Activated naive CD4-positive, alpha-beta T cell treated with anti-CD3 and anti-CD28 coated beads, Interleukin-2, amount 50 U/mL, for 24 hours (primary cell): ENCODE results near the gene GLT6D1.
"Not testable (repeated sequence)": the region's sequence is repeated elsewhere in the genome, so short reads cannot be mapped to it uniquely, and the experiment has no call there.

Source experiments
- H3K27ac Mint-ChIP-seq: one replicate; pipeline ENCODE4 v1.8.0; 2021; ENCODE audit warnings: mild to moderate bottlenecking, mixed read lengths
- H3K27me3 Mint-ChIP-seq: one replicate; pipeline ENCODE4 v1.8.0; 2021; ENCODE audit warnings: mixed read lengths
- H3K36me3 Mint-ChIP-seq: one replicate; pipeline ENCODE4 v1.8.0; 2021; ENCODE audit warnings: mixed read lengths
- H3K4me1 Mint-ChIP-seq: one replicate; pipeline ENCODE4 v1.8.0; 2021; ENCODE audit warnings: mixed read lengths
- H3K4me3 Mint-ChIP-seq: one replicate; pipeline ENCODE4 v1.8.0; 2021; ENCODE audit warnings: mild to moderate bottlenecking, mixed read lengths
- H3K9me3 Mint-ChIP-seq: one replicate; pipeline ENCODE4 v1.8.0; 2021; ENCODE audit warnings: mixed read lengths

Gene GLT6D1, protein sequence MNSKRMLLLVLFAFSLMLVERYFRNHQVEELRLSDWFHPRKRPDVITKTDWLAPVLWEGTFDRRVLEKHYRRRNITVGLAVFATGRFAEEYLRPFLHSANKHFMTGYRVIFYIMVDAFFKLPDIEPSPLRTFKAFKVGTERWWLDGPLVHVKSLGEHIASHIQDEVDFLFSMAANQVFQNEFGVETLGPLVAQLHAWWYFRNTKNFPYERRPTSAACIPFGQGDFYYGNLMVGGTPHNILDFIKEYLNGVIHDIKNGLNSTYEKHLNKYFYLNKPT

DNA sequence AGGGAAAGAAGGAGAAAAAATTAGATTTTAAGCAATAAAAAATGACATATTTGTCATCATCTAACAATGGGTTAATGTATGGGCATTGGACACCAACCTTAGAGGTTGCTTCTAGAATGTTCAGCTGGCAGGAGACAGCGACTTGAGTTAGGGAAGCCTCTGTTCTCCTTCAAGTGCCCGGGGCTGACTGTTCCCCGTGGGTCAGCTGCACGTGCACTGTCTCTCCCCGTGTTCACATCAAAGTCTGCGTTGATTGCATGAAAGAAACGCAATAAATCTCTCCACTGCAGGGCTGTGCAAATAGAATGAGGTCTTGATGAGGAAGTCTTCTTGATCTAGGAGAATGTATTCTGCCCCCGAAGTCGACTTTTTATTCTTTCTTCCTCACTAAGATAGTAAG, at the start of gene GLT6D1:
Gene GLT6D1, minus strand, starts transcription at position 345 of the 400 bp plus-strand sequence. CDS start 353 bp downstream, outside the sequence.
- no peak within 1 kb of the TSS for H3K4me3 Mint-ChIP-seq
- H3K4me1 Mint-ChIP-seq = no peaks in the 10 kb centered on the region
- no peak within 1 kb of the TSS for H3K27ac Mint-ChIP-seq
- H3K36me3 Mint-ChIP-seq = peaks cover 1% of the 10 kb centered on the region
- H3K9me3 Mint-ChIP-seq = peaks cover 10% of the 10 kb centered on the region
- H3K27me3 Mint-ChIP-seq = peaks cover 19% of the 10 kb centered on the region

DNA sequence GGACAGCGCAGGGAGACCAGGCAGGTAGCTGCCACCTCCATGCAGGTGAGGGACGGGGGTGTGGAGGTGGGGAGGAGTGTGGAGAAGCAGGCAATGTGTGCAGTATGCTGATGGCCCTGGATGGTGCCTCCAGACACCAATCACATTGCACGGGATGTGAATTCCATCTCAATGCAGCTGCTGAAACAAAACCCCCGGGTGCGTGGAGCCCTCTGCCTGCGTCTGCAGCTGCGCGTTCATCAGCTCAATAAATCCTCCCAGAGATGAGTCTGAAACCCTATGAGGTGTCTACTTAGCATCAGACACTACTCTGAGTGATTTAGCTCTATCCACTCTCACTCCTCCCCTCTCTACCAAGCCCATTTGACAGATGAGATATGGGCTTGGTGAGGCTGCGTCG, 49.7 kb upstream of the GLT6D1 start:
- H3K27ac Mint-ChIP-seq = no peak overlapping the region
- peaks cover 2% of the 10 kb centered on the region for H3K27me3 Mint-ChIP-seq
- no peaks in the 10 kb centered on the region for H3K4me1 Mint-ChIP-seq
- no peaks in the 10 kb centered on the region for H3K9me3 Mint-ChIP-seq
- no peak overlapping the region for H3K4me3 Mint-ChIP-seq
- H3K36me3 Mint-ChIP-seq = no peaks in the 10 kb centered on the region

DNA sequence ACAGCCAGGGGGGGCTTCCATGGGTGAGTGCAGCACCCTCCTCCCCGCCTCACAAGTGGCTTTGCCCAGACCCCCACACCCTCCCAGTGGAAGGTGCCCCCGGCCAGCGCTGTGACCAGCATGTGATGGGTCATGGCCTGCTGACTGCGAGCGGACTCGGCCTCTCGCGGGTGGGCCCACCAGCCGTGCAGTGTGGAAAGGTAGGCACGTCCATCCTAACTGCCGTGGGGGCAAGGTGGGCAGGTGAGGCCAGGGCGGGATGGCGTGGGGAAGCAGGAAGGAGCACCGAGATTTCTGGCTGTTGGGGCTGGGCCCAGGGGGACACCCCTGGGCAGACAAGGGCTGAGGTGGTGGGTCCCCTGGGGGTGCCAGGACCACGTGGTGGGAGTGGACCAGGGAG, 47.9 kb upstream of the GLT6D1 start:
- Mint-ChIP-seq H3K4me1 (no peaks in the 10 kb centered on the region), H3K27ac (no peak overlapping the region), H3K27me3 (no peaks in the 10 kb centered on the region), H3K9me3 (no peaks in the 10 kb centered on the region), H3K36me3 (no peaks in the 10 kb centered on the region), H3K4me3 (no peak overlapping the region)

DNA sequence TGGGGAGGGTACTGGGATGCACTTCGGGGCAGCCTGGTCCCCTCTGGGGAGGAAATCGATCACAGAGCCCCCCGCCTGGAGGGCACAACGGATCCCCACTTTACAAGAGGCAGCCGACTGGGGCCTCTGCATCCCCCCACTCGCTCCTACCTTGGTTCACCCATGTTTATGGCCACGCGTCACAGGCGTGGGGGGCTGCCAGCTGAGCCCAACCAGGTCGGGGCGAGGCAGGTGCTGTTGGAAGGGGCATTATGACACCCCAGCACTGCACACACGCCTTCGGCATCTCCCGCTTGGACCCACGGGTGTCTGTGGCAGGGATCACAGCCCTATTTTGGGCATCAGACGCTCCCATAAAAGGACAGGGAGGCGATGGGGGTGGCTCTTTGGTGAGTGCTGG, 45.4 kb upstream of the GLT6D1 start:
- Mint-ChIP-seq H3K4me3 (no peak overlapping the region), H3K27ac (no peak overlapping the region), H3K27me3 (no peaks in the 10 kb centered on the region), H3K9me3 (no peaks in the 10 kb centered on the region), H3K36me3 (no peaks in the 10 kb centered on the region), H3K4me1 (no peaks in the 10 kb centered on the region)

DNA sequence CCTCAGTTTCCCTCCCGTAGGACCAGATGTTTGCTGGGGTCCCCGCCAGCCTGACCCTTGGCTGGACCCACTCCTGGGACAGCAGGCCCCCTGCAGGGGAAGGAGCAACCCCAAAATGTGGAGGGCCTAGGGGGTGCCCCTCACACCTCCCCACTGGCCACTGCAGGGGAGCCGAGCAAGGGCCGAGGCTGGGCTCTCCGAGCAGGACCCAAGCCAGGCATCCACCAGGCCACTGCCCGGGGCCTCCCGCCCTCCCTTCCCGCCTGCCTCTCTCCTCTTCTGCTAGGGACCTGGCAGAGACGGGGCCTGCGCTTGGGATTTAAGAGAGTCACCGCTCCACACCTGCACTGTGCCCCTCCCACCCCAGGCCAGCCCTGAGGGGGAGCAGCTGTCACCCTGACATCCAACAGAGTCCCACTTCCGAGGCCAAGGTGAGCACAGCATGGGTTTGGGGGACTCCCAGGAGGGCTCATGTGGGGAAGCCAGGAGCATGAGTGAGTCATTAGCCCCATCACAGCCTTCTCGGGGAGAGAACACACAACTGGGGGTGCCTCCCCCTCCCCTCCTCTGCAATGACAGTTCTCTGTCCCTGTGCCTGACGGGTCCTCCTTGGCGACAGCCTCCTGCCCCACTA, 44.2 kb upstream of the GLT6D1 start:
- H3K9me3 Mint-ChIP-seq = no peaks in the 10 kb centered on the region
- no peaks in the 10 kb centered on the region for H3K27me3 Mint-ChIP-seq
- no peaks in the 10 kb centered on the region for H3K4me1 Mint-ChIP-seq
- no peak overlapping the region for H3K4me3 Mint-ChIP-seq
- H3K27ac Mint-ChIP-seq = no peak overlapping the region
- no peaks in the 10 kb centered on the region for H3K36me3 Mint-ChIP-seq

DNA sequence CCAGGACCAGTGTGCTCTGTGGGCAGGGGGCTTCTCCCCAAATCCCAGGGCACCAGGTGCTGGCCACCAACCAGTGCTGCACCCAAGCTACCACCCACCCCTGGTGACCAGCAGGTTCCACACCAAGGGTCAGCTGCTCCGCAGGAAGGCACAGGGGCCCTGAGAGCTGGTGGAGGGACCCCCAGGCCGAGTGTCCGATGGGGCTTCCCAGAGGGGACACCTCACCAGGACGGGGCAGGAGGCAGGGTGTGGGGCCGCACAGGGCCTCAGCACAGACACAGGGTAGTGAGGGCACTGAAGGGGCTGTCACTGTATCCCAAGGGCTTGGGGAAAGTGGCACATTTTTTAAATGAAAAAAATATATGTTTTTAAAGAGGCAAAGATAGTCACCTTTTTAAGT, 41.8 kb upstream of the GLT6D1 start:
- H3K4me3 Mint-ChIP-seq = no peak overlapping the region
- no peaks in the 10 kb centered on the region for H3K9me3 Mint-ChIP-seq

DNA sequence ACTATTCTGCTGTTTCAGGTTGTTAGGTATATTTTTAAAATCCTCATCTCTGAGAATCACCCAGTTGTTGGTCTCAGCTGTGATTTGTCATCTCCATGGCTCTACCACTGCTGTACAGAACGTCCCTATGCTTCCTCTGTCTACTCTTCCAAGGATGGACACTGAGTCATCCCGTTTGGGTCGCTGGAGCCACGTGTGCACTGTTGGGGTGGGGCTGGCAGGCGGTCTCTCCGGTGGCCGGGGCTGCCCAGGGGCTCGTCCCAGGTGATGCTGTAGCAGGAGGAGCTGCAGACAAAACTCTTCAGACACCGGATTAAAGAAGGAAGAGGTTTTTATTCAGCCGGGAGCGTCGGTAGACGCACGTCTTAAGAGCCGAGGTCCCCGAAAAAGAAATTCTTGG, 40.7 kb upstream of the GLT6D1 start:
- Mint-ChIP-seq H3K36me3 (no peaks in the 10 kb centered on the region), H3K27ac (no peak overlapping the region), H3K9me3 (no peaks in the 10 kb centered on the region), H3K27me3 (no peaks in the 10 kb centered on the region), H3K4me3 (no peak overlapping the region), H3K4me1 (no peaks in the 10 kb centered on the region)

More for the DNA sequence above, 41.8 kb upstream of the GLT6D1 start:
- no peaks in the 10 kb centered on the region for H3K36me3 Mint-ChIP-seq
- no peaks in the 10 kb centered on the region for H3K4me1 Mint-ChIP-seq
- no peaks in the 10 kb centered on the region for H3K27me3 Mint-ChIP-seq
- no peak overlapping the region for H3K27ac Mint-ChIP-seq

DNA sequence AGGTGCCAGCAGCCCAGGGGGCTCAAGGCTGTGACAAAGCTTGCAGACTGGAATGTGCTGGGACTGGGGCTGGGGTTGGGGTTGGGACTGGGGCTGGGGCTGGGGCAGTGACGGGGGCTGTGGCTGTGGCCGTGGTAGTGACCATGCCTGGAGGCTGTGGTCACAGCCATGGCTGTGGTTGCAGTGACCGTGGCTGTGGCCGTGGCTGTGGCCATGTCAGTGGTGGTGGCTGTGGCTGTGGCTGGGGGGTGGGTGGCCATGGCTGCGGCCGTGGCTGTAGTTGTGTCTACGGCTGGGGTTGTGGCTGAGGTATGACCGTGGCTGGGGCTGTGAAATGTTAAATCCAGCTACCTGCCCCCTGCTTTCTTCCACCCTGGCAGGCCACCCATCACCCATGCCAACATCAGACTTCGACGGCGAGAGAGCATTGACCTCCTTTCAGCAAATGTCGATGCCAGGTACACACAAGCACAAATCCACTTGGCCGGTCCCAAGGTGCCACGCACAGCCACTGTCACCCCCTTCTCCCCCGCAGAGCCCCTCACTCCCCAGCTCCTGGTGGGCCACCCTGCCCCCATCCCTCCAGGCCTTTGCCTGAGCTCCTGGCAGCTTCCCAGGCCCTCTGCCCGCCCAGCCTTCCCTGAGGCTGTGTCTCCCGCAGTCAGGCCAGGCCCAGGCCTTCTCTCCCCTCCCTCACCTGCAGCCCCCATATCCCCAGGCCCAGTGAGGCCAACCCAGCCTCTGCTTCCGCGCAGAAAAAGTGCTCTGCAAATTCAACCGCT, 39.1 kb upstream of the GLT6D1 start:
- H3K27me3 Mint-ChIP-seq = no peaks in the 10 kb centered on the region
- H3K36me3 Mint-ChIP-seq = no peaks in the 10 kb centered on the region
- H3K27ac Mint-ChIP-seq = no peak overlapping the region
- H3K4me1 Mint-ChIP-seq = no peaks in the 10 kb centered on the region
- no peak overlapping the region for H3K4me3 Mint-ChIP-seq
- H3K9me3 Mint-ChIP-seq = no peaks in the 10 kb centered on the region

DNA sequence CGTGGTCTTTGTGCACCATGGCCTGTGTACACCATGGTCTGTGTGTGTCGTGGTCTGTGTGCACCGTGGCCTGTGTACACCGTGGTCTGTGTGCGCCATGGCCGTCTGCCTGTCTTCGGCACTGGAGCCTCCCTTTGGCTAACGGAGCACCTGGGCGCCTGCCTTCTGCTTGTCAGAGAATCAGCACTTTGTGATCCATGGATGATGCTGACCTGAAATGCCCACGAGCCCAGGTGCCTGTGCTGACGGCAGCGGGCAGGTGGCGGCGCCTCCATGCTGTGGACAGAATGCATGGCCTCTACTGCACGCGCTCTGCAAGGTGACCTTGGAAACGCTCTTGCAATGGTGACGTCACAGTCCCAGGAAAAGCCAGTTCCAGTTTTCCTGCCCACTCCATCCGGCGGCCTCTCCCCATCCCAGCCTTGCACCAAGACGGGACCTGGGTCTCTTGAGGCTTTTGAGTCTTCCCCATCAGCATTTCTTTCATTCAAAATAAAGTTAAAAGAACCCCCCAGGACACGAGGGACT, 38.4 kb upstream of the GLT6D1 start:
- H3K27ac Mint-ChIP-seq = no peak overlapping the region
- H3K27me3 Mint-ChIP-seq = no peaks in the 10 kb centered on the region
- H3K4me1 Mint-ChIP-seq = no peaks in the 10 kb centered on the region
- no peaks in the 10 kb centered on the region for H3K9me3 Mint-ChIP-seq
- no peaks in the 10 kb centered on the region for H3K36me3 Mint-ChIP-seq
- H3K4me3 Mint-ChIP-seq = no peak overlapping the region

DNA sequence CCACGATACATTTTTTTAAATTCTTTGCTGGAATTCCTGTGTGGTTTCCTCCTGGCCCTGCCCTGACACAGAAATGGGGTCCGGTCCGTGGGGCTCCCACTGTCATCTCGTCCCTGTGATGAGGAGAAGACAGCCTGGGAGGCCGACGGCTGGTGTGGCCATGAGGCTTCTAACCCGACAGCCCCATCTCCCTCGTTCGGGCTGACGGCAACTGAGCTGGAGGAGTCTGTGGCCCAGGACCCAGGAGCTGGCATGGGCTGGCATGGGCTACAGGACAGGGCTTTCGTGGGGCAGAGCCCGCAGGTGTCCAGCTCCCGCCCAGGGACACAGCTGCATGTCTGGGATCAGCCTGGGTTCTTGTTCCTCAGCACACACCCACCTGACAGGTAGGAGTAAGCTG, 37.6 kb upstream of the GLT6D1 start:
- Mint-ChIP-seq H3K27me3 (peaks cover 3% of the 10 kb centered on the region), H3K4me3 (no peak overlapping the region), H3K9me3 (no peaks in the 10 kb centered on the region), H3K36me3 (no peaks in the 10 kb centered on the region), H3K27ac (no peak overlapping the region), H3K4me1 (no peaks in the 10 kb centered on the region)

DNA sequence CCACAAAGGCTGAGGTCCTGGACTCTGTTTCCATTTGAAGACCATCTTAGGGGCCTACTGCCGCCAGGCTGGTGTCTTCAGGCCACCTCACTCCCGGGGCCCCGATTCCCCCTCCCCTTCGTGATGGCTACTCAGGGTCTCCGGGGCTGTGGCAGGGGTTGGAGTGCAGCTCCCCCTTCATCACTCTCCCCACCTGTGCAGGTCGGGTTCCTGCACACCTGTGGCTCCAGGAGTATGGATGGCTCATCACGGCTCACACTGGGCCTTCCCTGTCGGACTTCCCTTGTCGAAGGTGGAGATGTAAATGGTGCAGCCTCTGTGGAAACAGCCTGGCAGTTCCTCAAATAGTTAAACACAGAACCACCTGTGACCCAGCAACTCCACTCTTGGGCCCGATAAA, 35.6 kb upstream of the GLT6D1 start:
- no peak overlapping the region for H3K27ac Mint-ChIP-seq
- H3K27me3 Mint-ChIP-seq = peaks cover 3% of the 10 kb centered on the region
- H3K4me1 Mint-ChIP-seq = no peaks in the 10 kb centered on the region
- H3K9me3 Mint-ChIP-seq = no peaks in the 10 kb centered on the region
- no peak overlapping the region for H3K4me3 Mint-ChIP-seq
- no peaks in the 10 kb centered on the region for H3K36me3 Mint-ChIP-seq

DNA sequence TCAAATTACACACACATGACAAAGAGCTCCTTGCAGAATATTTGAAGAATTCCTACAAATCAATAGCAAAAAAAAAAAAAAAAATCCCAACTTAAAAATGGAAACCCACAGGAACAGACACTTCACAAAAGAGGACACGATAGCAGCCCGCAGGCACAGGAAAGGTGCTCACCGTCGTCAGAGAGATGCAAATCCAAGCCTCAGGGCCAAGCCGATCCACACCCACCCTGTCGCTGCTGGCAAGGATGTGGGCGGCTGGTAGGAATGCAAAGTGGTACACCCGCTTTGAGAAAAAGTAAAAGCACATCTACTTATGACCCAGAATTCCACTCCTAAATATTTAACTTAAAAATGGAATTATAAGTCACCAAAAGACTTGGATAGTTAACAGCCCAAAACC, 34.6 kb upstream of the GLT6D1 start:
- no peaks in the 10 kb centered on the region for H3K4me1 Mint-ChIP-seq
- no peak overlapping the region for H3K4me3 Mint-ChIP-seq
- H3K36me3 Mint-ChIP-seq = no peaks in the 10 kb centered on the region
- H3K9me3 Mint-ChIP-seq = no peaks in the 10 kb centered on the region
- peaks cover 3% of the 10 kb centered on the region for H3K27me3 Mint-ChIP-seq
- no peak overlapping the region for H3K27ac Mint-ChIP-seq

DNA sequence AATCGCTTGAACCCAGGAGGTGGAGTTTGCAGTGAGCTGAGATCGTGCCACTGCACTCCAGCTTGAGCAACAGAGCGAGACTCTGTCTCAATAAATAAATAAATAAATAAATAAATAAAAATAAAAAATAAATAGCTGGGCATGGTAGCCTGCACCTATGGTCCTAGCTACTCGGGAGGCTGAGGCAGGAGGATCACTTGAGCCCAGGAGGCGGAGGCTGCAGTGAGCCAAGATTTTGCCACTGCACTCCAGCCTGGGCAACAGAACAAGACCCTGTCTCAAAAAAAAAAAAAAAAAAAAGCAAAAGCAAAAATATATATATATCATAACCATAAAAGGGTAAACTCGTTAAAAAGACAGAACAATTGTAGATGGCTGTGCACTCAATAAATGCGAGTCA, 33.4 kb upstream of the GLT6D1 start:
- H3K4me1 Mint-ChIP-seq, H3K9me3 Mint-ChIP-seq, H3K36me3 Mint-ChIP-seq, H3K27ac Mint-ChIP-seq, H3K27me3 Mint-ChIP-seq, H3K4me3 Mint-ChIP-seq: not testable (repeated sequence)

DNA sequence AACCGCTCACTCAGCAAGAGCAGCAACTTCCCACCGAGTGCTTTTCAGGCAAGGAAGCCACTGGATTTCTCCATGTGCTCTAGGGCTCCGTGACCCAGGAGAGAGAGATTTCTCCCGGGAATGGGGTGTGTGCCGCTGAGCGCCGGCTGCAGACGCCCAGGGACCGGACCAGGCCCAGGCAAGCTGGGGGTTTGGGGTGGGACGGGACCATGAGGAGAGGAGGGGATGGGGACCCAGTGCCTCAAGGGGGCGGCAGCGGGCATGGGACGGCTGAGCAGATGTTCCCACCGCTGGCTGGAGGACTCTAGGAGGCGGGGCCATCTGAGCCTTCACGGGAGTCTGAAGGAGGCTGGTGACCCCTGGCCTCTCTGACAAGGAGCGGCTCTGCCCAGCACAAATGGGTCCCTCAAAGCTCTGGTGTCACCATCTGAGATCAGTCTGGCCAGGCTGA, 32.3 kb upstream of the GLT6D1 start:
- peaks cover 3% of the 10 kb centered on the region for H3K27me3 Mint-ChIP-seq
- H3K27ac Mint-ChIP-seq = no peak overlapping the region
- no peaks in the 10 kb centered on the region for H3K9me3 Mint-ChIP-seq
- no peak overlapping the region for H3K4me3 Mint-ChIP-seq
- H3K4me1 Mint-ChIP-seq = no peaks in the 10 kb centered on the region
- no peaks in the 10 kb centered on the region for H3K36me3 Mint-ChIP-seq

DNA sequence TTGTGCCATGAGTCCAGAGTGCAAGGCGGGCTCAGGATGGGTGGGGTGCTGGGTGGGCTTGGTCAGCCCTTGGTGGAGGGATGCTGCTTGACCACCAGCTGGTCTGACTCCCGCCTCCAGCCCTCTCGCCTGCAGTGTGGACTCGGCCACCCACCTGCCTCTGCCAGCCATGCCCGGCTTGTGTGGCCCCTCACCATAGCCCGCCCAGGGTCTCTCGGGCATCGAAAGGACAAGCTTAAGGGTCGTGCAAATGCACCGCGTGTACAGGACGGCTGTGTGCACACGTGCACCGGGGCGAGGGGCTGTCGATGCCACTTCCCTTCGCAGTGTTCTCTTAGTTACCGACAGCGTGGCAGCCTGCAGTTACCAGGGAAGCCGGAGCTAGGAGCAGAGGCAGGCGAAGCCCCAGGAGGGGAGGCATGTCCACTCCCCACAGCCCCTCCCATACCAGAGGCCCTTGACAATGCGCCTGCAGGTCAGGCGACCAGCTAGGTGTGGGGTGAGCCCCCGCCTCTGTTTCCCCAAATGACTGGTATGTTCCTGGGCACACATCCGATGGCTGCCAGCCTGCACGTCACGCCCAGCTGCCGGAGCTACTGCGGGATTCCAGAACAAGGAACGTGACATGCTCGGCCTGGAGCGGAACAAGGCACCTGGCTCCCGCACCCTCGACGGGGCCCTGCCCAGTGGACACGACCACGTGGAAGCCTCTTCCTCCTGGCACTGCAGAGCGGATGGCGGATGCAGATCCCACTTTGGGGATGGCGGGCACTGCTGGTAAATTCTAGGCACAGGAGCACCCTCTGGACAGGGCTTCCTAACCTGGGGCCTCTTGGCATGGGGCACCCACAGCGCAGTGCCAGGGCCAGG, 31.6 kb upstream of the GLT6D1 start:
- Mint-ChIP-seq H3K9me3 (no peaks in the 10 kb centered on the region), H3K36me3 (no peaks in the 10 kb centered on the region), H3K4me1 (no peaks in the 10 kb centered on the region), H3K27ac (no peak overlapping the region), H3K27me3 (peaks cover 3% of the 10 kb centered on the region), H3K4me3 (no peak overlapping the region)
